Measurements from ENCODE around the gene TRPC5OS.

DNA sequence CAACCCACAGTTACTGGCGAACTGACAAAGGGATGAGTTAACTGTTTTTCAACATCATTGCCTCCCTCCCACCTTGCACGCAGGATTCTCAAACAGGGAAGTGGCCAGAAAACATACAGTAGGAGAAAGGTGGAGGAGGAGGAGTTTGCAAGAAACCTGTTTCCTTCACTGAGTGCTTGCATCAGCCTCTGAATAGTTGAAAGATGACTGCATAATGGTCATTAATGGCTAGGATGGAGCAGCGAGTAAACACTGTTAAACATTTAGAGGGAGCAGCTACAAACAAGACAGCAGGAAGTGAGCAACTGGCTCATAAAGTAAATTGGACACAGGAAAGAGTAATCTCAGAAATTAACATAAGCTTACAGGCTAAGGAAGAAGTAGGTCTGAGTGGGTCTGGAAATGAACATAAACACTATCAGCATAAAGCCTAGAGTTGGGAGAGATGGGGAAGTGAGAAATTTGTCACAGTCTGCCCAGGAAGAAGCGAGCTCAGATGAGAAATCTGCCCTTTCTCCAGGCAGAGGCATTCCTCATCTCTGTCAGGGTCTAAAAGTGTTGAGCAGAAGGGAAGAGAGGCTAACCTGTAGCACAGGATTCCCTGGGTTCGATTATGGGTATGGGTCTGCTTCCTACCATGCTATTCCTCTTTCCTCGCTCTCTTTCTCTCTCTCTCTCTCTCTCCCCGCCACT is 38.6 kb downstream of the TRPC5OS start:
- no peak for TF ChIP-seq CTCF (IDR thresholded peaks at IDR 0.05)
- TF ChIP-seq POLR2AphosphoS5 (IDR thresholded peaks at IDR 0.05) = no peak
- no peak for TF ChIP-seq EP300 (IDR thresholded peaks at IDR 0.05; ENCODE audit: low read depth)

Measured in transverse colon (tissue), 4 donors.